ENCODE data around the gene NUDT16L1.

NUDT16L1 gene

DNA sequence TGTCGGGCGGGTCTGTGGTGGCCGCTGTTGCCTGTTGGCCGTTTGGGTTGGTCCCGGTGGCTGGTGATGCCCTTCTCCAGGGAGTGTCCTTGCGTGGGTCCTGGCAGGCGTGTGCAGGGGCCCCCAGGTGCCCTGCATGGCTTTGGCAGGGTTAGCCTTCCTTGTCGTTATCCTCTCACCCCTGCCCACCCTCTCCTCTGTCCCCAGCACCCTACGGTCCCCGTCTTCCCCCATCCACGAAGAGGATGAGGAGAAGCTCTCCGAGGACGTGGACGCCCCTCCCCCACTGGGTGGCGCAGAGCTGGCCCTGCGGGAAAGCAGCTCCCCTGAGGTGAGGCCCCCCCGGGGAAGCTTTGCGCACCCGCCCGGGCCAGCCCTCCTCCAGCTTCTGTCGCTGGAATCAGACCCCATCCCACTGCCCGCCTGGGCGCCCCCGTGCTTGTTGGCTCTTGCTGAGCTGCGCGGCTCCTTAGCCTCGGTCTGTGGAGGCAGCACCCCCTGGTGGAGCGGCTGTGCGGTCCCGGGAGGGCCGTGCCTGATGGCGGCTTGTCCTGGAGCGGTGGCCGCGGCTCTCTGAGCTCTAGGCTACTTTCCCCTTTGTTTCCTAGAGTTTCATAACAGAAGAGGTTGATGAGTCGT is 10.6 kb upstream of the NUDT16L1 start:
- DNase-seq (ENCODE audit: low read depth) = no peak

DNA sequence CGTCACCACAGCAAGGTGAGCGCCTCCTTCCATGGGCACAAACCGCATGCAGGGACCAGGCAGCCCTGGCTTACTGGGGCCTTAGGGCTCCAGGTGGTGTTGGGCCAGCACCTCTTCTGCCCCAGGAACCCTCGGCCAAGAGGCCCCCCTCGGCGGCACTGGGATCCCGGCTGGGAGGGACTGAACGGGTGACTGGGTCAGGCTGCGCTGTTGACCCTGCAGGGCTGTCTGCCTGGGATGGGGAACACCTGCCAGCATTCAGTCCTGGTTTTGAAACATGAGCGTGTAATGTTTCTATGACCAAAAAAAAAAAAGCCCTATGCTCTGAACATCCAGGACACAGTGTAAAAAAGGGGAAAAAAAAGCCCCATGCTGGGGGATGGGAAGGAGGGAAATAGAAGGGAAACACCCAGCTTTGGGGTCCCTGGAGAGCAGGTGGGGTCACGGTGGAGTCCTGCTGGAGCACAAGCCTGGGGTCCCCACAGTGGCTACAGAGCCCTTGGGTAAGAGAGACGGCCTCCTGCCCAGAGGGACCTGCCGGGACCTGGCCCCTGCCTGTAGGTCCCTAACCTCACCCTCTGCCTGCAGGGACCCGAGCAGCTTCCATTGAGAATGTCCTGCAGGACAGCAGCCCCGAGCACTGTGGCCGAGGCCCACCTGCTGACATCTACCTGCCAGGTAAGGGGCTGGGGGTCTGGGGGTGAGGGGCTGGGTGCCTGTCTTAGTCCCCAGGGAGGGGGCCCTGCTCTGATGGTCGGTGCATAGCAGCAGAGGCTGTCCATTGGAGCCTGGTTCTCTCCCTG is 9.9 kb upstream of the NUDT16L1 start:
- DNase-seq (ENCODE audit: low read depth) = no peak

DNA sequence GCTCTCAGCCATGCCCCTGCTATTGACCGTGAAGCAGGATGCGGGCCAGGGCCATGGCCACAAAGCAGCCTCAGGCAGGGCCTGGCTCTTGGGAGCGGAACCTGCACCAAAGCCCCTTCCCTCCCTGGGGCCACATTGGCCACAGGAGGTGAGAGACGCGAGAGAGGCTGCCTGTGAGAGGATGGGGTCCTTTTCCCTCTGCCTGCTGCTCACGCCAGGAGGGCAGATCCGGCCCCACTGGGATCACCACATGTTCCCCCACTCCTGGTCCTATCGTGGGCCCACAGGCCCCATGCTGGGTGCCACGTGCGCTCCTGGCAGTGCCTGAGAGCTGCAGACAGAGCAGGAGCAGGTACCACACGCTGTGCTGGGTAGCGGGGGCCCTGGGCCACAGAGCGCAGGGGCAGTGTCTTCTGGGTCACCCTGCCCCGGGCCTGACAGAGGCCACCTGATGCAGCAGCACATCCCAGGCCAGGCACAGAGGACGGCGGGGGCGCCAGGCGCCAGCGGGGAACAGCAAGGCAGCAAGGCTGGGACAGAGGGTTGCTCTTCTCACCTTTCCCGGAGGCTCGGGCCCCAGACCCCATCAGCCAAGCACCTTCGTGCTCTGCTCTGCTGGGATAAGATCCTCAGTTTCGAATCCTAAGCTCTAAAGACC is 9.2 kb upstream of the NUDT16L1 start:
- DNase-seq (ENCODE audit: low read depth) = no peak

DNA sequence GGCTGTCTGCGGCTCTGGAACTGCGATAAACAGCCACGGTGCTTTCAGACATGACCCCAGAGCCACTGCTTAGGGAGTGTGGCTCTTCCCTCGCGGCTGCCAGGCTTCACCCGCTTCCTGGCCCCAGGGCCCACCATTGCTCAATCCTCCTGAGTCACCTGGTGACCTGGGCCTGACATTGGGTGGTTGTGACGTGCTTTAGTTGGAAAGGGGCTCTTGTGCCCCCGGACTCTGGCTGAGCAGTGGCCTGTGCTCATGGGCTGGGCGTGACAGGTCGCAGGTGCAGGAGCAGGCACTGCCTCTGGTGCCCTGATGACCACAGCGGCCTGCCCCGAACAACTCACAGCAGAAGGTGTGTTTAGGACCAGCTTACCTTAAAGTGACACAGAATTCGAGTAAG is 8.6 kb upstream of the NUDT16L1 start:
- DNase-seq (ENCODE audit: low read depth) = no peak

DNA sequence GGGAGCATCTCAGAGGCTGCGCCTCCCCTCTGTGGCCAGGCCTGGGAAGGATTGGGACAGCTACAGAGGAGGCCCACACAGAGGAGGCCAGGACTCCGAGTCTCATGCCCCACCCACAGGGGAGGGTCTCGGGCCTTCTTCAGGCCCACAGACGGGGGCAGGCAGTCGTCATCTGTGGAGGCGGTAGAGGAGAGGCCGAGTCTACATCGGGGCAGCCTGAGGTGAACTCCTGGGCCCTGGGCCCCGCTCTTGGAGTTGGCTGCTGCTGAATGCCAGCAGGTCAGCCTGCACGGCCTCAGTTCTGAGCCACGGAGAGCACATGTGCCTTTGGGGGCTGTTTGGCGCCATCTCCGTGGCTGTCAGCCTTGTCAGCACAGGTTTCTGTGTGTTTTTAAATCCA is 8.1 kb upstream of the NUDT16L1 start:
- DNase-seq (ENCODE audit: low read depth) = no peak

DNA sequence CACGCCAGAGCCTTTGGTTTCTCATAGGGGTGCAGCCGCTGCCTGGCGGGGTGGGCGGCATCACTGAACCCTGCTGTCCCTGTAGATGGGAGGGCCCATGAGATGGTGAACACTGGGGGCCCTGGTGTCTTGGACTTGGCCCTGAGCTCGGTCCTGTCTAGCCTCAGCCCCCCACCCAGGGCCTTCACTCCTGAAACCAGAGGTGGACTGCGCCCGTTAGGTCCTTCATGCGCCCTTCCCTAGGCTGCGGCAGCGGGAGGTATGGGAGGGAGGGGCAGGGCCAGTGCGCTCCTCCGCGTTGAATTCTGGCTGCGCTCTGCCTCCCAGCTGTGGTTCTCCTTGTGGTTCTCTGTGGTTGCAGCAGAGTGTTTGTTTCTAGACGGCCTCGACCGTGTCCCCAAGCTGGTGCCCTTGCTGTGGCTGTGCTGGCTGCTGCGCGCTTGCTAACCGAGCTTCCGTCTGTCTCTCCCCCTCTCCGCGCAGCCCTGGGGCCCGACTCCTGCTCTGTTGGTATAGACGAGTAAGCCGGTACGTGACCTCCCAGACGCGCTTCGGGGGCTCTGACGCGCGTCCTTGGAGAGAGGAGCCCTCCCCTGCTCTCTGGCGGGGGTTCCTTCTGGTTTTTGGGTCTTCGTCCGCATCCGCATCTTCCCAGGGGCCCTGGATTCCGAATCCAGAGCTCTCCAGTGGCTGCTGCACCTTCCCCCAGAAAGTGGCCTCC is 7.4 kb upstream of the NUDT16L1 start:
- DNase-seq (ENCODE audit: low read depth) = no peak

DNA sequence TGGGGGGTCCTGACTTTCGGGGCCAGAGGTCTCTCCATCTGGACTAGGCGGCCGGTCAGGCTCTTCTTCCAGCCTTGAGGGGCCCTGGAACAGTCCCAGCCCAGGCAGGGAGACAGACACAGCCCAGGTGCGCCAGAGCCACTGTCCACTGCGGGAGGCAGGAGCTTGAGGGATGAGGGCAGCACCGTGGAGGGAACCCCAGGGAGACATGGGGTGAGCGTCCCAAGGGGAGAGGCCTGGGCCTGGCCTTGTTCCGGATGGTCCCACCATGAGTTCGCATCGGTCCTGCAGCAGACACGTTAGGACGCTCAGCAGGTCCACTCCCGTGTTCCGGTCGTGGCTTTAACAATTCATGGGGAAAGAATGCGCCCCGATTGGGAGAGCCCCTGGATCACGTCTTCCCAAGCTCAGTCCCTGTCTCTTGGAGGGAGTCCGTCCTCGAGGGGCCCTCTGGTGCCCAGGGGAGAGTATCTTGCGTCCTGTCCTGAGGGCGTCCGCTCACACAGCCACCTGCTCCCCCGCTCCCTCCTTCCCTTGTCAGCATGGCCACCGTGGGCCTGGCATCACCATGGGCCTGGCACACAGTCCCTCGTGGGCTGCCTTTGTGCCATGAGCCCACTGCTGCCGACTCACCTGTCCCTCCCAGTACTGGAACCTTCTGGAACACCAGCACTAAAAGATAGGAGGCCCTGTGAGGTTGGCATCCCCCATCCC is 6.7 kb upstream of the NUDT16L1 start:
- no peak for DNase-seq (ENCODE audit: low read depth)

DNA sequence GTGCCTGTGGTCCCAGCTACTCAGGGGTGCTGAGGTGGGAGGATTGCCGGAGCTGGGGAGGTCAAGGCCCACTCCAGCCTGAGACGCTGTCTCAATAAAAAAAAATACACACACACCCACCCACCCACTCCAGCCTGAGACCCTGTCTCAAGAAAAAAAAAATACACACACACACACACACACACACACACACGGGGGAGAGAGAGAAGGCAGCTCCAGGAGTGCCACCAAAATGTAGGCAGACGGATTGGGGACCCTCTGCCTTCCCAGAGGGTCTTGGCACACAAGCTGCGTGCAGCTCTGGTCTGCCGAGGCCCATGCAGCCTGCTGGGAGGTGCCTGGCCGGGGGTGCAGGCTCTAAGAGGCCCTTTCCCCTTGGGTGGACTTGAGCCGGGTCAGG is 5.9 kb upstream of the NUDT16L1 start:
- no peak for DNase-seq (ENCODE audit: low read depth)

DNA sequence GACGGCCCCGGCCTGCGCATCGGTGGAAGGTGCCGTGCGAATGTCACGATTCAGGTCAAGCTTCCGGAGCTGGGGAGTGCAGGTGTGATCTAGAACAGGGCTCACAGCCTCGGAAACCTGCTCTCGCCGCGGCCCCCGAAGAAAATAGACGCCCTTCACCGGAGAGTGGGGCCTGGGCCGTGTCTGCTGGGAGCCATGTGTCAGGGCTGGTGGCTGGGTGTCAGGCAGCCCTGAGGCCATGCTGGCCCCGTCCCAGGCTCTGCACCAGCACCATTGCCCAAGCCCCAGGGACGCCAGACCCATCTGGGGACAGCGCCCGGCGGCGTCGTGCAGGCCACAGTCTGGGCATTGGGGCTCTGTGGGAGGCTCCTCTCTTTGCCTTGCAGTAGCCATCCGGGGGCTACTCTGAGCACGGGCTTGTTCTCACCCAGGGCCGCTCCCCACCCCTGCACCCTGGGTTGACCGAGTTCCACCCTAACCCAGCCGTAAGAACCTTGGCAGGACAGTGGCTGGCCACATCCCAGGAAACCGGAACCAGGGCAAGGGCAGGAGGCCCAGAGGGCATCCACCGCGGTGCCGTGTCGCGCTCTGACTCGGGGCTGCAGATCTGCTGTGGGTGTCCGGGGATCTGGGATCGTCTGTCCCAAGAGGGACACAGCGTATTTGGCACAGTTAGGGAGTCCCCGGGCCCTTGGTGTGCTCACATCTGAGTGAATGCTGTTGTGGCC is 5.3 kb upstream of the NUDT16L1 start:
- DNase-seq (ENCODE audit: low read depth) = no peak

DNA sequence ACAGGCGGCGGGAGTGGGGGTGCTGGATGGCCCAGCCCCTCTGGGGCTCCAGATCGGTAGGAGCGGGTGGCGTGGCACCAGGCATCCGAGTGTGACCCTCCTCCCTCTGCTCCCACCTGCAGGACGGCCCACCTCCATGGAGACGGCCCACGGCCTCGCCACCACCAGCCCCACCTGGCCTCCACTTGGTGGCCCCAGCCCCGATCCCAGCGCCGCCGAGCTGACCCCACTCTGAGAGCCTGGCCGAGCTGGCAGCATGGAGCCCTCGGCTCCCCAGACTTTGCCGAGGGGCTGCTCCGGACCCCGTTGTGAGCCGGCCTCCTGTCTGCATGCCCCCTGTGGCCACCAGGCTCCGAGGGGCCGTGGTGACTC is 4.7 kb upstream of the NUDT16L1 start:
- DNase-seq (ENCODE audit: low read depth) = no peak

DNA sequence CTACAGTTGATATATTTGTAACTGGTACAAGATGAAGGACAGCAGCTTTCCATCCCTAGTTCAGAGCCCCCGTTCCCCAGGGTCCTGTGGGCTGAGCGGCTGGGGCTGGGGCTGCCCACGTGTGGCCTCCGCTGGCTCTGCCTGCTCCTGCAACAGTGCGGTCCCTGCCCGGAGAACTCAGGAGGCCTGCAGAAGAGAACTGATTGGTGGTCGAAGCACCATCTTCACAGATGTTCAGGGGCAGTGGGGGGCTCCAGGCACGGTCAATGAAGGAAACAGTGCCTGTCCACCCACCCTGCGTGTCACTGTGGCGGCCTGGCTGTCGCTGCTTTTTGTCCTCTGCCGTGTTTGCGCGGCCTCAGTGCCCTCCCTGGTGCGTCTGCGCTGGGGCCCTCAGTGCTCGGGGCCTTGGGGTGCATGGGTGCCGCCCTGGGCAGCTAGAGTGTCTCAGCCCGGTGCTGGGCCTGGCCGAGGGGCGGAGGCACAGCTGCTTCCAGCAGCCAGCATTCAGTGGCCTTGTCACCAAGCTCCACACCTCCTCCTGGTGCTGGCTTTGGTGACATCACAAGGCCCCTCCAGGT is 4.2 kb upstream of the NUDT16L1 start:
- no peak for DNase-seq (ENCODE audit: low read depth)

DNA sequence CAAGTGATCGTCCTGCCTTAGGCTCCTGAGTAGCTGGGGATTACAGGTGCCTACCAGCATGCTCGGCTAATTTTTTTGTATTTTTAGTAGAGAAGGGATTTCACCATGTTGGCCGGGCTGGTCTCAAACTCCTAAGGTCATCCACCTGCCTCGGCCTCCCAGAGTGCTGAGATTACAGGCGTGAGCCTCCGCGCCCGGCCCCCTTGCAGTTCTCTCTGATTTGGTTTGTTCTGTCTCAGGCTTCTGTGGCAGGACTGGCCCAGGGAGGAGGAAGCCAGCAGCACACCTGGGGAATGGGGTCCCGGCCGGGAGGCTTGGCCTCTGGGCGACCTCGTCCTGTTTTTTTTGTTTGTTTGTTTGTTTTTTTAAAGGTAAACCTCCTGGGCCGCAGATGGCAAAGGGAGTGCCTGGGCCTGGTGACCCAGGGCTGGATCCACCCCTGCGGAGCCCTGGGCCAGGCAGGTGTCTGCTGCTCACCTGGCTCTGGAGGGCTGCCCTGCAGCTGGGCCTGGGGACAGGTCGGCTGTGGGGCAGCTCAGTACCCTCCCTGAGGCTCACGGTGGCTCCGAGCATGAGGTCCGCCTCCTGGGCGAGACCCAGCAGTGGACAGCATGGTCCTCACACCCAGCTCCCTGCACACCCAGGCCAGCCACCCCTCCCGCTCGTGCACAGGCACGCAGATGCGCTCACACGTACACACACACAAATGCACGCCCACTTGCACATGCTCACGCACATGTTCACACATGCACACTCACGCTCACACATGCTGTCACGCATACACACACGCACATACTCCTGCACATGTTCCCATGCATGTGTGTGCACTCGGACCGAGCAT is 3.3 kb upstream of the NUDT16L1 start:
- DNase-seq (ENCODE audit: low read depth) = no peak

DNA sequence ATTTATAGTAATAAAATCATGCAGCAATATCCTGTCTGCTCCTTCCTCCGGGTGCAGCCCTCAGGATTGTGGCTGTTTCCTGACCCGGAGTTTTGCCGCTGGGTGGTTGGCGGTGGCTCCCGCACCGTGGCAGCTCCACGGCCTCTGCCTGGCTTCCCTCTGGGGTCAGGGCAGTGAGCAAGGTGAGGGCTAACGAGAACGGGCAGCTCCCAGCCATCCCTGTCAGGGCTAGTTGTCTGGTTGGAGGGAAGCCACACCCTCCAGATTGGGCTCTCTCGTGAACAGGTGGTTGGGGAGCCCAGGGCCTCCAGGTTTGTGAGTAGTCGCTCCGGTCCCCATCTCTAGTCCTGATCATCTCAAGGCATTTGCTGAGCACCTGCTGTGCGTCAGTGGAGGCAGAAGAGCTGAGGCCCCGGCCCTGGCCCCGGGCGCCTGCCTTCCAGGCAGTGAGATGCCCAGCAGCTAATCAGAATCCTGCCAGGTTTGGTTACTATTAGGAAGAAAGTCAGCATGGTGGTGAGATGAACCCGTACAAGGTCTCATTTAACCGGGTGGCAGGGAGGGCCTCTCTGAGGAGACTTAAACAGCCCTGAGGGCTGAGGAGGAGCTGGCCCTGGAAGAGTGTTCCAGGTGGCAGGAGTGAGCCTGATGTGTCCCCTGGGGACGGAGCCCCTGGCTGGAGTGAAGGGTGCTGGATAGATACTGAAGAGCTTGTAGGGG is 2.3 kb upstream of the NUDT16L1 start:
- DNase-seq (ENCODE audit: low read depth) = no peak

DNA sequence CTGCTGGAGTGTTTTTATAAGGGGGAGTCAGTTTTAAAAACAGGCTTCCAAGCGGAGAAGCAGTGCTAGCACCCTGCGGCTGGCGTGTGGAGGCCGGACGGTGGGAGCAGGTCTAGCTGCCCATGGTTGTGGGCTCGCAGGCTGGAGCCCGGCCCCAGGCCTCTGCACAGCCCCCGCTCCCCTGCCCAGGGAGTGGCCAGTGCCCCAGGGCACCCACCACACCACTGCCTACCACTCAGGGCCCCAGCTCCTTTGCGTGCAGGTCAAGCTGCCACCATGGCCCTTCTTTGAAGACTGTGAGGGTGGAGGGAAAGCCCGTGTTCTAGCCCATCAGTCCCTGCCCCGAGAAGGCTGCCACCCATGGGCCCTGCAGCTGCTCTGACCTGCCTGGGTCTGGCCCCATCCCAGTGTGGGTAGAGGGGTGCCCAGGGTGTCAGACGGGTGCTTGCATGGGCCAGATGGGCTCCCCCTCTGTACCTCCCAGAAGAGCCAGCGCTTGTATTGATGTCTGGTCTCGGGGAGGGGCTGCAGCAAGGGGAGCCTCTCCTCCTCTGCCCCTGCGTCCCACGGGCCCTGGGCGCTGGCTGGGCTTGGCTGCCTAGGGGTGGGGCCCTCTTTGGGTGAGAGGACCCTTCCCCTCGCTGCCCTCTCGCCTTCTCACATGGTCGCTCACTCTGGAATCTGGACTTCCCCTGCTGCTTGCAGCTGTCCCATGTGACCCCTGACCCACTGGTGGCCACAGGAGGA is 1.5 kb upstream of the NUDT16L1 start:
- no peak for DNase-seq (ENCODE audit: low read depth)

DNA sequence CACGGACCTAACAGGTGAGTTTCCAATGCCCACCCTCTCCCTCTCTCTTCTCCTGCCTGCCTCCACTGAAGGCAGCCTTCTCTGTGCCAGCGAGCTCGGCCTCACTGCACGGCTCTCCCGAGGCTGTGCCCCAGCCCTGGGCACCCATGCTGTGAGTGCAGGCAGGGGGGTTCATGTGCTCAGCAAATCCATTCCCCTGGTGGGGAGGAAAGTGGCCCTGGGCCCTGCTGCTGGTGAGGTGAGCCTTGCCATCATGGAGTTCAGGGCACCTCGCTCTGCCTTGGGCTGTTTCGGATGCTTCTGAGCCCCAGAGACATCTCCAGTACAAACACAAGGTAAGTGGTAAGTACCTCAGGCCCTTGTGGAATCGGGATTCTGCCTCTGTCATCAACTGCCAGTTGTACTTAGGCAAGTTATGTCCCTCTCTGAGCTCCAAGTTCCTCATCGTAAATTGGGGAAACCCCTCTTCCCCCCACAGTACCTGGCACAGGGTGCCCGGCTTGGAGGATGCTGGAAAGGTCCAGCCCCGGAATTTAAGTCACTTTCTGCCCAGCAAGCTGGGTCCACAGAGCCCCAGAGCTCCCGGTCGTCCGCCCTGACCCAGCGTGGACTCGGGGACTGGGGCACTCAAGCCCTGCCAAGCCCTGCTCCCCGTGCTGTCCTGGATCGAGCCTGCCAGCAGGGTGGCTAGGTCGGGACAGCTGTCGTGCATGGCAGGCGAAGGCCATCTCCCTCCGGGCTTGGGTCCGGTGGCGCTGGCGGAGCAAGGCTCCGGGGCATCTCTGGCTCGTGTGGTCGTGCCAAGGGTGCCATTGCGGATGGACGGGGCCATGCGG is 684 bp upstream of the NUDT16L1 start:
- no peak for DNase-seq (ENCODE audit: low read depth)

DNA sequence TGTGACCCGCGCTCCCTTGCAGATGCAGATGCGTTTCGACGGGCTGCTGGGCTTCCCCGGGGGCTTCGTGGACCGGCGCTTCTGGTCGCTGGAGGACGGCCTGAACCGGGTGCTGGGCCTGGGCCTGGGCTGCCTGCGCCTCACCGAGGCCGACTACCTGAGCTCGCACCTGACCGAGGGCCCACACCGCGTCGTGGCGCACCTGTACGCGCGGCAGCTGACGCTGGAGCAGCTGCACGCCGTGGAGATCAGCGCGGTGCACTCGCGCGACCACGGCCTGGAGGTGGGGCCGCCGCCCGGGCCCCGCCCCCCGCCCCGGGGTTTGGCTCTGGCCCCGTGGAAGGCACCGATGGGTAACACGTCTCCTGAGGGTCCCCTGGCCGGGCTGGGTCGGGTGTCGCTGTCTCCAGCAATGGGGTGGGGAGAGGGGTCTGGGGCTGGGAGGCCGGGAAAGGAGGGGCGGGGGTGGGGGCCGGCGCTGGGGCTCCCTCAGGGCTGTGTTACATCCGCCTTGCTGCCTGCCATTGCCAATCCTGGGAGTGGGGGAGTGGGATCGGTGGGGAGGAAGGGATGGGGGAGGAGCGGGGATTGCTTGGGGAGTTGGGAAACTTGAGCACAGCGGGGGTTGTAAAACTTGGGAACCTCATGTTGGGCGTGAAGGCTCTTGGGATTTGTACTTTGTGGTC is 737 bp downstream of the NUDT16L1 start:
- no peak for DNase-seq (ENCODE audit: low read depth)
